Colonic mucosa (tissue), 4 donors: ENCODE data around the gene GAMT. TPM values are rescaled to one million over a fixed set of nuclear protein-coding genes. Genes with fewer than 3 reads are reported as not detected.

Source experiments
- DNase-seq: peaks from one replicate; pipeline ENCODE4 v3.0.0-alpha.2; 2020
- H3K27ac ChIP-seq: fragments of 200-600 bp; one replicate; pipeline ENCODE4 v1.8.0; 2021
- H3K27me3 ChIP-seq: fragments of 200-600 bp; one replicate; pipeline ENCODE4 v1.8.0; 2021
- H3K36me3 ChIP-seq: fragments of 200-600 bp; one replicate; pipeline ENCODE4 v1.8.0; 2021
- H3K4me1 ChIP-seq: fragments of 200-600 bp; one replicate; pipeline ENCODE4 v1.8.0; 2021; ENCODE audit warnings: mild to moderate bottlenecking
- H3K4me3 ChIP-seq: fragments of 200-600 bp; one replicate; pipeline ENCODE4 v1.8.0; 2021
- H3K9ac ChIP-seq, 2 donors: one replicate each; pipeline ENCODE4 v1.7.0; 2013; ENCODE audit warnings: control low read depth in 2 of 2, low read depth in 2 of 2, low read length in 2 of 2
- H3K9me3 ChIP-seq: fragments of 200-600 bp; one replicate; pipeline ENCODE4 v1.8.0; 2021
- CTCF ChIP-seq: fragments of 200-600 bp; IDR thresholded peaks from one replicate; pipeline ENCODE4 v1.8.0; 2022; ENCODE audit warnings: antibody characterized with exemption, mild to moderate bottlenecking
- intact Hi-C: fragments of 100-400 bp; cut with DNase I; formaldehyde crosslinking; loops from one replicate; pipeline ENCODE4 v1.14.1; 2022
- total RNA-seq, 2 donors: library from RNA; stranded (reverse); fragmentation: NEBNext Ultra II Directional in 1 of 2; extraction: Animal tissue kit (Norgen Biotek cat#: 25700) in 1 of 2; gene quantifications; one replicate each; pipeline ENCODE4 v1.2.1, GENCODE V29; 2021
- donor health status: healthy.
- donor health status: DM: no; HTN: no; CAD: no.
- donor health status: DM: no; HTN: no; CAD: no.

Gene GAMT
- total RNA-seq, 2 donors from 2014 or later, result 3.3 to 3.7 TPM

GRCh38 chr19:1374250-1374577 is 27.1 kb downstream of the GAMT start:
- H3K9me3 ChIP-seq, result no peaks in the 10 kb centered on the region
- intact Hi-C loops, result loop anchor here (5.0 kb wide), 1 partner anchor 97 kb away; the partner anchor contains the start of gene FAM174C
- no peak overlapping the region for H3K9ac ChIP-seq
- no peak for DNase-seq
- no peaks in the 10 kb centered on the region for H3K27me3 ChIP-seq
- H3K27ac ChIP-seq, result no peak overlapping the region
- H3K4me3 ChIP-seq, result no peak overlapping the region
- no peaks in the 10 kb centered on the region for H3K4me1 ChIP-seq
- TF ChIP-seq CTCF, result no peak
- H3K36me3 ChIP-seq, result no peaks in the 10 kb centered on the region

- H3K27ac ChIP-seq, result no peak overlapping the region
- no peaks in the 10 kb centered on the region for H3K4me1 ChIP-seq
- no peaks in the 10 kb centered on the region for H3K36me3 ChIP-seq
- no peak overlapping the region for H3K4me3 ChIP-seq
- intact Hi-C loops, result loop anchor here (5.0 kb wide), 1 partner anchor 96 kb away; the partner anchor contains the start of gene FAM174C
- no peak for TF ChIP-seq CTCF
- no peak for DNase-seq
- no peak overlapping the region for H3K9ac ChIP-seq
- H3K27me3 ChIP-seq, result no peaks in the 10 kb centered on the region
- H3K9me3 ChIP-seq, result no peaks in the 10 kb centered on the region
These were observed 27.6 kb downstream of the GAMT start for GRCh38 chr19:1373534-1374249.

- Histone ChIP-seq H3K4me3 (no peak overlapping the region), H3K27me3 (no peaks in the 10 kb centered on the region), H3K27ac (no peak overlapping the region), H3K9ac (no peak overlapping the region), H3K9me3 (no peaks in the 10 kb centered on the region), H3K36me3 (no peaks in the 10 kb centered on the region), H3K4me1 (no peaks in the 10 kb centered on the region)
- no peak for DNase-seq
- intact Hi-C loops, result loop anchor here (5.0 kb wide), 1 partner anchor 96 kb away; the partner anchor contains the start of gene FAM174C
- no peak for TF ChIP-seq CTCF
These were observed 28.3 kb downstream of the GAMT start for GRCh38 chr19:1373042-1373533.

GRCh38 chr19:1370579-1371361 is 30.6 kb downstream of the GAMT start:
- H3K27ac ChIP-seq, result no peak overlapping the region
- no peaks in the 10 kb centered on the region for H3K36me3 ChIP-seq
- H3K9ac ChIP-seq, result no peak overlapping the region
- H3K4me3 ChIP-seq, result no peak overlapping the region
- no peaks in the 10 kb centered on the region for H3K9me3 ChIP-seq
- no peak for DNase-seq
- intact Hi-C loops, result loop anchor here (5.0 kb wide), 1 partner anchor 93 kb away; the partner anchor contains the start of gene FAM174C
- no peaks in the 10 kb centered on the region for H3K4me1 ChIP-seq
- TF ChIP-seq CTCF, result no peak
- no peaks in the 10 kb centered on the region for H3K27me3 ChIP-seq

- Histone ChIP-seq H3K4me3 (no peak overlapping the region), H3K27me3 (no peaks in the 10 kb centered on the region), H3K9ac (no peak overlapping the region), H3K4me1 (no peaks in the 10 kb centered on the region), H3K27ac (no peak overlapping the region), H3K36me3 (no peaks in the 10 kb centered on the region), H3K9me3 (no peaks in the 10 kb centered on the region)
- TF ChIP-seq CTCF, result no peak
- DNase-seq, result no peak
- intact Hi-C loops, result no loop called here
These were observed 32.0 kb downstream of the GAMT start for GRCh38 chr19:1369214-1369805.
